KMS-11 (cell line): ENCODE results near the gene CTNNA2.

Source experiments
- H2AFZ ChIP-seq: fragments of 200-600 bp; sonication (generic); 2 replicates; pipeline ENCODE4 v1.6.1; 2016; ENCODE audit warnings: antibody characterized with exemption, mixed run types, low read depth
- H3K27ac ChIP-seq: fragments of 200-600 bp; sonication (generic); 2 replicates; pipeline ENCODE4 v1.6.1; 2016; ENCODE audit warnings: mild to moderate bottlenecking, mixed run types
- H3K27me3 ChIP-seq: fragments of 200-600 bp; sonication (generic); 2 replicates; pipeline ENCODE4 v1.6.1; 2017; ENCODE audit warnings: mild to moderate bottlenecking, low read depth, mixed run types, moderate library complexity; ENCODE audit not compliant: insufficient read depth
- H3K36me3 ChIP-seq: fragments of 200-600 bp; sonication (generic); 2 replicates; pipeline ENCODE4 v1.6.1; 2017; ENCODE audit warnings: mild to moderate bottlenecking, mixed run types; ENCODE audit not compliant: insufficient read depth
- H3K4me1 ChIP-seq: fragments of 200-600 bp; sonication (generic); 2 replicates; pipeline ENCODE4 v1.6.1; 2016; ENCODE audit warnings: mild to moderate bottlenecking, low read depth, mixed run types; ENCODE audit not compliant: poor library complexity, severe bottlenecking
- H3K4me2 ChIP-seq: fragments of 200-600 bp; sonication (generic); 2 replicates; pipeline ENCODE4 v1.7.0; 2016; ENCODE audit warnings: mild to moderate bottlenecking, mixed run types
- H3K4me3 ChIP-seq: fragments of 200-600 bp; sonication (generic); IDR thresholded peaks from 2 replicates; pipeline ENCODE4 v1.6.1; 2017; ENCODE audit warnings: low read depth, low read length, mixed read lengths; ENCODE audit not compliant: insufficient read depth
- H3K79me2 ChIP-seq: fragments of 200-600 bp; sonication (generic); 2 replicates; pipeline ENCODE4 v1.6.1; 2016; ENCODE audit warnings: low read depth, mixed run types; ENCODE audit not compliant: insufficient read depth
- H3K9ac ChIP-seq: fragments of 200-600 bp; sonication (generic); 2 replicates; pipeline ENCODE4 v1.6.1; 2016; ENCODE audit warnings: mild to moderate bottlenecking, mixed run types
- H4K20me1 ChIP-seq: fragments of 200-600 bp; sonication (generic); 2 replicates; pipeline ENCODE4 v1.6.1; 2016; ENCODE audit warnings: mild to moderate bottlenecking, mixed run types; ENCODE audit not compliant: insufficient read depth
- CTCF ChIP-seq: fragments of 200-600 bp; sonication (generic); conservative IDR thresholded peaks from 2 replicates; pipeline ENCODE4 v1.6.1; 2017; ENCODE audit warnings: low read depth, mild to moderate bottlenecking, antibody characterized with exemption, low read length, moderate library complexity, mixed read lengths

CTNNA2 gene

GRCh38 chr2:80147690-80148089, 634.8 kb downstream of the CTNNA2 start:
- no peaks in the 10 kb centered on the region for H3K79me2 ChIP-seq
- peaks cover 8% of the 10 kb centered on the region for H3K4me1 ChIP-seq
- no peak overlapping the region for H2AFZ ChIP-seq
- no peaks in the 10 kb centered on the region for H3K36me3 ChIP-seq
- no peak overlapping the region for H3K27ac ChIP-seq
- no peaks in the 10 kb centered on the region for H3K27me3 ChIP-seq
- no peak overlapping the region for H3K9ac ChIP-seq
- no peak overlapping the region for H3K4me3 ChIP-seq
- TF ChIP-seq CTCF, result no peak
- no peak overlapping the region for H3K4me2 ChIP-seq
- no peaks in the 10 kb centered on the region for H4K20me1 ChIP-seq

GRCh38 chr2:80148906-80149305, 636.1 kb downstream of the CTNNA2 start:
- no peaks in the 10 kb centered on the region for H3K27me3 ChIP-seq
- peaks cover 8% of the 10 kb centered on the region for H3K4me1 ChIP-seq
- TF ChIP-seq CTCF, result no peak
- no peaks in the 10 kb centered on the region for H4K20me1 ChIP-seq
- no peak overlapping the region for H3K4me2 ChIP-seq
- H2AFZ ChIP-seq, result no peak overlapping the region
- H3K27ac ChIP-seq, result no peak overlapping the region
- H3K79me2 ChIP-seq, result no peaks in the 10 kb centered on the region
- no peak overlapping the region for H3K9ac ChIP-seq
- H3K4me3 ChIP-seq, result no peak overlapping the region
- H3K36me3 ChIP-seq, result no peaks in the 10 kb centered on the region

GRCh38 chr2:80149991-80150390, 637.1 kb downstream of the CTNNA2 start:
- H3K27ac ChIP-seq, result no peak overlapping the region
- H3K4me1 ChIP-seq, result peaks cover 8% of the 10 kb centered on the region
- H3K9ac ChIP-seq, result no peak overlapping the region
- no peaks in the 10 kb centered on the region for H3K27me3 ChIP-seq
- H3K4me3 ChIP-seq, result no peak overlapping the region
- no peaks in the 10 kb centered on the region for H3K79me2 ChIP-seq
- H4K20me1 ChIP-seq, result no peaks in the 10 kb centered on the region
- no peak overlapping the region for H3K4me2 ChIP-seq
- H3K36me3 ChIP-seq, result no peaks in the 10 kb centered on the region
- no peak overlapping the region for H2AFZ ChIP-seq
- no peak for TF ChIP-seq CTCF

GRCh38 chr2:80151248-80151647, 638.4 kb downstream of the CTNNA2 start:
- H3K27me3 ChIP-seq, result no peaks in the 10 kb centered on the region
- H4K20me1 ChIP-seq, result no peaks in the 10 kb centered on the region
- no peak overlapping the region for H3K4me2 ChIP-seq
- H2AFZ ChIP-seq, result no peak overlapping the region
- H3K9ac ChIP-seq, result no peak overlapping the region
- H3K4me3 ChIP-seq, result no peak overlapping the region
- TF ChIP-seq CTCF, result no peak
- H3K4me1 ChIP-seq, result peaks cover 8% of the 10 kb centered on the region
- no peaks in the 10 kb centered on the region for H3K79me2 ChIP-seq
- H3K36me3 ChIP-seq, result no peaks in the 10 kb centered on the region
- H3K27ac ChIP-seq, result no peak overlapping the region
